Skeletal muscle tissue (tissue), 4 donors: Measurements from ENCODE around the gene RAB36. TPM values are rescaled to one million over a fixed set of nuclear protein-coding genes. Genes with fewer than 3 reads are reported as not detected.

Source experiments
- H3K27ac ChIP-seq: one replicate; pipeline ENCODE4 v1.7.0; 2013; ENCODE audit warnings: mild to moderate bottlenecking, low read depth, low read length, inconsistent platforms
- H3K27me3 ChIP-seq, 3 donors: one replicate each; pipeline ENCODE4 v1.7.0; 2013; ENCODE audit warnings: low read length in 3 of 3; ENCODE audit not compliant: control insufficient read depth in 3 of 3, insufficient read depth in 3 of 3
- H3K36me3 ChIP-seq, 3 donors: one replicate each; pipeline ENCODE4 v1.7.0; 2013; ENCODE audit warnings: low read length in 3 of 3; ENCODE audit not compliant: control insufficient read depth in 3 of 3, insufficient read depth in 3 of 3
- H3K4me1 ChIP-seq, 3 donors: one replicate each; pipeline ENCODE4 v1.7.0; 2013; ENCODE audit warnings: low read length in 3 of 3, mild to moderate bottlenecking in 3 of 3; ENCODE audit not compliant: control insufficient read depth in 3 of 3, insufficient read depth in 3 of 3
- H3K4me3 ChIP-seq, 3 donors: one replicate each; pipeline ENCODE4 v1.7.0; 2013; ENCODE audit warnings: low read length in 3 of 3
- H3K9ac ChIP-seq, 3 donors: one replicate each; pipeline ENCODE4 v1.7.0; 2013; ENCODE audit warnings: low read length in 3 of 3, mild to moderate bottlenecking in 3 of 3, moderate library complexity in 2 of 3, low read depth in 1 of 3
- H3K9me3 ChIP-seq, 3 donors: one replicate each; pipeline ENCODE4 v1.7.0; 2013; ENCODE audit warnings: low read length in 3 of 3; ENCODE audit not compliant: control insufficient read depth in 3 of 3
- total RNA-seq: library from RNA; depleted of rRNA; stranded (reverse); fragments of >200 nt; gene quantifications from one replicate; pipeline ENCODE4 v1.2.3, GENCODE V29; 2014
- donor health status: Osteomylitis.

RAB36 gene
- total RNA-seq, 1 donor from 2014 or later, result 0.52 TPM

- Histone ChIP-seq H3K27me3 (peaks cover 10 to 35% (median 12%) of the 10 kb centered on the region in 3 donors), H3K27ac (no peak overlapping the region), H3K4me1 (peaks cover 4 to 23% (median 16%) of the 10 kb centered on the region in 3 donors), H3K9me3 (no peaks in the 10 kb centered on the region), H3K36me3 (no peaks in the 10 kb centered on the region), H3K4me3 (no peak overlapping the region), H3K9ac (no peak overlapping the region)
Measured at GRCh38 chr22:23146478-23147205, 1.4 kb downstream of the RAB36 start.

- Histone ChIP-seq H3K27me3 (peaks cover 9 to 32% (median 10%) of the 10 kb centered on the region in 3 donors), H3K4me3 (no peak overlapping the region), H3K9me3 (no peaks in the 10 kb centered on the region), H3K4me1 (peaks cover 0 to 18% (median 8%) of the 10 kb centered on the region in 3 donors), H3K9ac (no peak overlapping the region), H3K27ac (no peak overlapping the region), H3K36me3 (no peaks in the 10 kb centered on the region)
Measured at GRCh38 chr22:23147617-23148387, 2.5 kb downstream of the RAB36 start.

GRCh38 chr22:23149743-23150238 lies 4.5 kb downstream of the RAB36 start:
- no peak overlapping the region for H3K27ac ChIP-seq
- no peak overlapping the region for H3K4me3 ChIP-seq
- no peak overlapping the region for H3K9ac ChIP-seq
- peaks cover 0 to 16% (median 6%) of the 10 kb centered on the region in 3 donors for H3K4me1 ChIP-seq
- H3K27me3 ChIP-seq, result peaks cover 0 to 21% (median 7%) of the 10 kb centered on the region in 3 donors
- no peaks in the 10 kb centered on the region for H3K9me3 ChIP-seq
- H3K36me3 ChIP-seq, result no peaks in the 10 kb centered on the region

GRCh38 chr22:23150762-23151161 lies 5.5 kb downstream of the RAB36 start:
- no peak overlapping the region for H3K27ac ChIP-seq
- no peak overlapping the region for H3K4me3 ChIP-seq
- H3K27me3 ChIP-seq, result peaks cover 0 to 18% (median 4%) of the 10 kb centered on the region in 3 donors
- H3K9me3 ChIP-seq, result no peaks in the 10 kb centered on the region
- no peaks in the 10 kb centered on the region for H3K36me3 ChIP-seq
- no peak overlapping the region for H3K9ac ChIP-seq
- peaks cover 0 to 8% (median 1%) of the 10 kb centered on the region in 3 donors for H3K4me1 ChIP-seq

- Histone ChIP-seq H3K27ac (no peak overlapping the region), H3K36me3 (no peaks in the 10 kb centered on the region), H3K9ac (no peak overlapping the region)
Measured at GRCh38 chr22:23151827-23152226, 6.5 kb downstream of the RAB36 start.

GRCh38 chr22:23152238-23153114 lies 7.2 kb downstream of the RAB36 start:
- no peak overlapping the region for H3K4me3 ChIP-seq
- H3K9ac ChIP-seq, result no peak overlapping the region
- peaks cover 0 to 6% (median 0%) of the 10 kb centered on the region in 3 donors for H3K4me1 ChIP-seq
- H3K36me3 ChIP-seq, result no peaks in the 10 kb centered on the region
- no peaks in the 10 kb centered on the region for H3K9me3 ChIP-seq
- no peak overlapping the region for H3K27ac ChIP-seq
- H3K27me3 ChIP-seq, result peaks cover 0 to 21% (median 4%) of the 10 kb centered on the region in 3 donors

More at GRCh38 chr22:23151827-23152226, 6.5 kb downstream of the RAB36 start:
- Histone ChIP-seq H3K27me3 (peaks cover 0 to 21% (median 4%) of the 10 kb centered on the region in 3 donors), H3K9me3 (no peaks in the 10 kb centered on the region), H3K4me1 (peaks cover 0 to 6% (median 0%) of the 10 kb centered on the region in 3 donors), H3K4me3 (no peak overlapping the region)

GRCh38 chr22:23153994-23154393 lies 8.7 kb downstream of the RAB36 start:
- Histone ChIP-seq H3K27me3 (peaks cover 0 to 16% (median 4%) of the 10 kb centered on the region in 3 donors), H3K27ac (no peak overlapping the region), H3K4me3 (no peak overlapping the region), H3K9ac (no peak overlapping the region), H3K4me1 (peaks cover 0 to 6% (median 0%) of the 10 kb centered on the region in 3 donors), H3K9me3 (no peaks in the 10 kb centered on the region), H3K36me3 (no peaks in the 10 kb centered on the region)

GRCh38 chr22:23154461-23154860 lies 9.2 kb downstream of the RAB36 start:
- Histone ChIP-seq H3K9me3 (no peaks in the 10 kb centered on the region), H3K9ac (no peak overlapping the region), H3K4me3 (no peak overlapping the region), H3K36me3 (no peaks in the 10 kb centered on the region), H3K4me1 (peaks cover 0 to 4% (median 0%) of the 10 kb centered on the region in 3 donors), H3K27me3 (peaks cover 0 to 16% (median 4%) of the 10 kb centered on the region in 3 donors), H3K27ac (no peak overlapping the region)

GRCh38 chr22:23155143-23155542 lies 9.9 kb downstream of the RAB36 start:
- H3K4me3 ChIP-seq, result no peak overlapping the region
- peaks cover 0 to 2% (median 0%) of the 10 kb centered on the region in 3 donors for H3K4me1 ChIP-seq
- no peaks in the 10 kb centered on the region for H3K36me3 ChIP-seq
- H3K27me3 ChIP-seq, result peaks cover 0 to 16% (median 4%) of the 10 kb centered on the region in 3 donors
- no peak overlapping the region for H3K9ac ChIP-seq
- no peak overlapping the region for H3K27ac ChIP-seq
- H3K9me3 ChIP-seq, result no peaks in the 10 kb centered on the region
